Measurements from ENCODE around the gene HAPSTR1. TPM values are rescaled to one million over a fixed set of nuclear protein-coding genes. Genes with fewer than 3 reads are reported as not detected.
"Not testable (repeated sequence)": the region's sequence is repeated elsewhere in the genome, so short reads cannot be mapped to it uniquely, and the experiment has no call there.

The HAPSTR1 gene
- total RNA-seq, 1 experiment from 2014 or later = 48.5 TPM

DNA sequence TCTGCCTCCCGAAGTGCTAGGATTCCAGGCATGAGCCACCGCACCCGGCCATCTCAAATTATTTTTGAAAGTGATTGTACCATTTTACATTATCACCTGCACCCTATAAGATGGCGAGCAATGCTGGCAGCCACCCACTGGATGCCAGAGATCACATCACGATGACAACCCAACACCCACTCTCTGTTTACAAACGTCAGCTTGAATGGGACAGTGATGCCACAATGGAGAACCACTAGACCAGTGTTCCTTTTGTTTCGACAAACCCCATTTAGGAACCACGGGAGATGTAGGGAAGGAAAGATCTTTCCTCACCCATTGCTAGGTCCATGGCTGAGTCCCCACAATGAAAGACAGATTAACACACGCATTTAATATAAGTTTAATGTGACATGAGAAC, 20.1 kb upstream of the HAPSTR1 start:
- no peak for DNase-seq (ENCODE audit: low read depth)

DNA sequence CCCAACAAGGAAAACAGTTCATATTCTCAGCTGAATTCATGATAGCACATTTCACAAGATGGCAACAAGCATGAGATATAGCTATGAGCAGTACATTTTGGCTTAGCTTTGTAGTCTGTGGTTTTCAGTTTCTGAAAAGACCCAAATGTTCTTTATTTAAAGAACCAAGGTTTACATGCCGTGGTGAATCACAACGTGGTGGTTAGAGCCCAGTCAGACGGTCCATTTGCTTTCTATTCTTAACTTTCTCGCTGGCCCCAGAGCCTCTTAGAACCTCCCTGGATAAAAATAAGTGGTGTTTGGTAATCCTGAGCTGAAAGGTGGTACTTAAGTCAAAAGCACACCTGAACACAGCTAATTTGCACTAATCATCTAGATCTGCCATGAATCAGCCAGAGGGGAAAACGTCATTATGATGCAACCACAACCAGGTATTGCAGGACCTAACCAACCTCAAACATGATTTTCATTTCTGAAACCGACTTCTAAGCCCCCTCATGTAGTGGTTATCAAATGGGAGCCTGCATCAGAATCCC, 18.6 kb upstream of the HAPSTR1 start:
- peak; percentile 87 for DNase-seq (ENCODE audit: low read depth)

DNA sequence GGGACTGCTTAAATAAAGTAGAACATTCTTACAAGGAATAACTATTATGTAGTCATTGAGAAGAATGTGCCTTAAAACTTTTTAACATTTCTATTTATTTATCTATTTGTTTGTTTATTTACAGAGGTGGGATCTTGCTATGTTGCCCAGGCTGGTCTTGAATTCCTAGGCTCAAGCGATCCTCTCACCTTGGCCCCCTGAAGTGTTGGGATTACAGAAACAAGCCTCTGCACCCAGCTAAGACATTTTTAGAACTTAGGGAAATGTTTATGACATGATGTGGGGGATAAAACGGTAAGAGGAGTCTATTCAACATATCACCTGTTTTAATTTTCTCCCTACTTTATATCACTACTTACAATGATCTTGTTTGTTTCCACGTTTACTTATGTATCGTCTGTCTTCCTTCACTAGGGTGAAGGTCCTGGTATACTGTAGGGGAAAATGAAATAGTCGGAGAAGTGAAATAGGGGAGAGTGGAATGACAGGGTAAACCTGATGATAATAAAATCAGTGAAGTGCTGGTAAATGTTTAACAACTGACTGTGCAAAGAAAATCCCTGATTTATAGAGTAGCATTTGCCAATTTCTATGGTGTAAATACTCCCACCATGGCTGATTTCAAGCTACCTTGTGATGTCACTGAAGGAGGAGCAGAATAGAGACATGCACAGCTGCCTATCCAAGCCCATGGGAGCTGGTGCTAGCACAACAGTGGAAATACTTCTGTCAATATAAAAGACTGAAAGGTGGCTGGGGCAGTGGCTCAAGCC, 16.0 kb upstream of the HAPSTR1 start:
- DNase-seq (ENCODE audit: low read depth) = no peak

DNA sequence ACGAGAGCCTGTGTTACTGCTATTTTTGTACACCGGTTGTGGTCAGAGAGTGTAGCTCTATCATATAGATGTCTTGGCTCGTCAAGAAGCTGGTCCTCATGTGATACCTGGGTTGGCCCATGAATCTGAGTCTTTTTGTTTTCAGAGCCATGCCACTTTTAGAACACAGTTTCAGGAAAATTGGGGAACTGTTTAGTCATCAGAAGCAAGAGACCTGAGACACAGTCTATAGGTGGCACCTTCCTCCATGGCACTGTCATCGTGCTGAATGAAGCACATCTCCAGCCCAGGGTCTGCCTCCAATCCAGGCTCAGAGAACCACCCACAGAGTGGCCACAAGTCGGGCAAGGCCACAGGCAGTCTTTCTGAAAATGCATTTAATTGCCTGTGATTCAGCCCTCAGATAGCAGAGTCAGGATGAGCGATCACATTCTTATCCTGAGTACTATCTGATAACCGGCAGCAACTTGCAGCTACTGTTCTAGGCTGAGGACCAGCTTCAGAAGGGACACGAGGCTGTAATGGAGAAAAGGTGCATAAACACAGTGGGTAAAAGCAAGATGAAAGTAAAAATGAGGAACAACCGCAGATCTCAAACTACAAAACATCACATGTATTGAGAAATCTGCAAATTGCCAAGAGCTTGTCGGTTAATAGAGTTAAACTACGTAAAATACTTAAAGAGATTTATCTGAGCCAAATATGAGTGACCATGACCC, 14.2 kb upstream of the HAPSTR1 start:
- DNase-seq (ENCODE audit: low read depth) = peak; percentile 93

DNA sequence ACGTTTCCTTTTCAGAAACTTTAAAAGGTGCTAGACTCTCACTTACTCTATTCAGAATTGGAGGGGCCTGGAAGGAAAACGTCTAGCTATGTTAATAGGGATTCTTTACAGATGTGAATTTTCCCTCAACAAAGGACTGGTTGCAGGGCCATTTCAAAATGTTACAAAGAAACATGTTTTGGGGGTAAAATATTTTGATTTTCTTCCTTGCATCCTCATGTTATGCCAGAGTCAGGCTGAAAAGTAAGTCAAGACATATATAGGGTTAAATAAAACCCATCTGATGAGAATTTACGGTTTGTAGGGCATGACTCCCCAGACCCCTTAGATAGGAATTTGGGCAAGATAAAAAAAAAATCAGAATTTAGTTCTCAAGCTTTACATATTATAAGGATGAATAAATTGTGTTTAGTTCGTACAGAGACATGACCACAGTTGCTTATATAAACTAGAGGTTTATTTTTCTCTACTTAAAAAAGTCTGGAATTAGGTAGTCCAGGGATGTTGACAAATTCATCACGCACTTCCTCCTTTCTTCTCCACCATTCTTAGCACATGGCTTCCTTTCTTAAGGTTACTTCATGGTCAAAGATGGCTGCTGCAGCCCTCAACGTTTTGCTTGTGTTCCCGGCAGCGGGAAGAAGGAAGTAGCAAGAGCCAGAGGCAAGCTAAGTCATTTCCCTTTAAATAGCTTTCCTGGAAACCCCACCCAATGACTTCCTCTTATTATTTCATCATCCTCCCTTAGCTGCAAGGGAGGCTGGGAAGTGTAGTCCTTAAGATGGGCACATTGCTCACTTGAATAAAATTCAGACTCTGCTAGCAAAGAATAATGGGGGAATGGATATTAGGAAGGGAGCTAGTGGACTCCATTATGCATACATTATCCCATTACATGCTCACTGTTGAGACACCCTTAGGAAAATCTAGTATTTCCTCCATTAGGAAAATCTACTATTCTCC, 12.7 kb upstream of the HAPSTR1 start:
- peak; percentile 89 for DNase-seq (ENCODE audit: low read depth)

DNA sequence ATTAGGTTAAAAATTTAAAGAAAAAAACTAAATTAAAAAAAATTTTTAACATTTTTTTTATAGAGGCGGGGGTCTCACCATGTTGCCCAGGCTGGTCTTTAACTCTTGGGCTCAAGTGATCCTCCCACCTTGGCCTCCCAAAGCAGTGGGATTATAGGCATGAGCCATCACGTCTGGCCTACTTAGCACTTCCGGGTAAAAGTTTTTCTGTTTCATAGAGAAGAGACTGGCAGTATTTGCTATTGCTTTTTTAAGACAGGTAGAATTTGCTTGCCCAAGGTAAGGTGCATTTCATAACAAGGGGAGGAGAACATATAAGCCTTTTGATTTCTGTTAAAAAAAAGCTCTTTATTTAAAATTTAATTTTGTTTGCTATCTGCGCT, 12.0 kb upstream of the HAPSTR1 start:
- DNase-seq (ENCODE audit: low read depth) = no peak

DNA sequence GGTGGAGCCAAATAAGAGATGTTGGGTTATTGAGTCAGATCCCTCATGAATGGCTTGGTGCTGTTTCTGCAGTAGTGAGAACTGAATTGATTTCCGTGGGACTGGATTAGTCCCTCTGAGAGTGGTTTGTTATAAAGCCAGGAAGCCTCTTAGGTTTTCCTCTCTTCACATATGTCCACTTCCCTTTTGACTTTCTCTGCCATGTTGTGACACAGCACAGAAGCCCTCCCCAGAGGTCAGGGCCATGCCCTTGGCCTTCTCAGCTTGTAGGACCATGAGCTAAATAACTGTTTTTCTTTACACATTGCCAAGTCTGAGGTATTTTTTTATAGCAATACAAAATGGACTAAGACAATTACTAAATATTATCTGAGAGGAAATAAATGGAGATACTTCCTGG, 10.3 kb upstream of the HAPSTR1 start:
- no peak for DNase-seq (ENCODE audit: low read depth)

DNA sequence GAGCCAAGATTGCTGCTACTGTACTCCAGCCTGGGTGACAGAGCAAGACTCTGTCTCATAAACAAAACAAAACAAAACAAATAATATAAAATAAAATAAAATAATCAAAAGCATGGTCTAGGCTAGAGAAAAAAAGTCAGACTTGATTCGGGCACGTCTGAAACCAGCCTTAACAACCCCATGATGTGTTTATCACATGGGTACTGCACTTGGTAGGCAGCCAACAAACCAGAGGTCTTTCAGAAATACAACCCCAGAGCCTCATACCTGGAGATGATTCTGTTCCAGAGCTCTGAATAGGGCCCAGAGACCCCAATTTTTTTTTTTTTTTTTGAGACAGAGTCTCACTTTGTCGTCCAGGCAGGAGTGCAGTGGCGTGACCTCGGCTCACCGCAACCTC, 9.6 kb upstream of the HAPSTR1 start:
- peak; percentile 53 for DNase-seq (ENCODE audit: low read depth)

DNA sequence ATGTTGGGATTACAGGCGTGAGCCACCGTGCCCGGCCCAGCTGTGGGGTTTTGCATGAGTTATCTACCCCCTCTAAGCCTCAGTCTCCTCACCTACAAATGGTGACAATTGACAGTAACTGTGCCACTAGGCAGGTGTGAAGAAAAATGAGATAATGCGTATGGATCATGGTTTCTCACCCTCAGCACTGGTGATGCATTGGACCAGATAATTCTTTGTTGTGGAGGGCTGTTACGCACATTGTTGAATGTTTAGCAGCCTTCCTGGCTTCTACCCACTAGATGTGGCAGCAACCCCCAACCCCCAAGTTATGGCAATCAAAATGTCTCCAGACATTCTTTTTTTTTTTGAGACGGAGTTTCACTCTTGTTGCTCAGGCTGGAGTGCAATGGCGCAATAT, 9.0 kb upstream of the HAPSTR1 start:
- no peak for DNase-seq (ENCODE audit: low read depth)

DNA sequence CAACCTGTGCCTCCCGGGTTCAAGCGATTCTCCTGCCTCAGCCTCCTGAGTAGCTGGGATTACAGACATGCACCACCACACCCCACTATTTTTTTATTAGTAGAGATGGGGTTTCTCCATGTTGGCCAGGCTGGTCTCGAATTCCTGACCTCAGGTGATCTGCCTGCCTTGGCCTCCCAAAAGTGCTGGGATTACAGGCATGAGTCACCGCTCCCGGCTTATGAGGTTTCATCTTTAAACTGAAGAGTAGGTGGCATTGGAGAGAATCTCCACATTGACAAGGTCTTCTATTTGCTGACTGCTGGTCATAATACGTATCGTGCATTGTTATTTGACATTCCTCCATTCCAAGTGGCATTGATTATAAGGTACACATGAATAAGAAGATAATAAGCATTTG, 3.7 kb upstream of the HAPSTR1 start:
- not testable (repeated sequence) for DNase-seq (ENCODE audit: low read depth)

DNA sequence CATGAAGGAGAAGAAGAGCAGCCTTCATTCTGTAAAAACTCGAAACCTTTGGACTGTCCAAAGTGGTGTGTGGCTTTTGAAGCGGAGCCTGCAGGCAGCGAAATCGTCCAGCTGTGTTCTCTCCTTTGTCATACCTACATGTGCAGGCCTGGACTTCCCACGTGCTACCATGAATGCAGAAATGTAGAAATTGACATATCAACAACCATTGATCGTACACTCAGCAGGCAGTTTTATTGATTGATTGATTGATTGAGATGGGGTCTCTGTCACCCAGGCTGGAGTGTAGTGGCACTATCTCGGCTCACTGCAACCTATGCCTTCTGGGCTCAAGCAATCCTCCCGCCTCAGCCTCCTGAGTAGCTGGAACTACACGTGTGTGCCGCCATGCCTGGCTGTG, 2.6 kb upstream of the HAPSTR1 start:
- DNase-seq (ENCODE audit: low read depth) = no peak

DNA sequence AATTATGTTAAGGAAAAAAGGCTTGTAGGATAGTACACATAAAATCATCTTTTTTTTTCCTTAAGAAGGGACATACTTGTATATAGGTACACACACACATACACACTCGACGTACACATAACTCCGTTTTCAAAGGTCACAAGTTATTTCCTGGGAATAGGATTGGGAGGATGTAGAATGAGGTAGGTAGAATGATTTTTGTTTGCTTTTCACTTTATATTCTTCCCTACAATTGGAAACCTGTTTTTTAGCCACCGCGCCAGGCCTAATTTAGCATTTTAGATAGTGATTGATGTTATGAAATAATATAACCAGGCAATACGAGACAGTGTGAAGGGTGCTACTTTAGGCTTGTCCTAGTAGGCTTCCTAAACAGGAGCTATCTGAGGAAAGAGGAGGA, 1.8 kb upstream of the HAPSTR1 start:
- no peak for DNase-seq (ENCODE audit: low read depth)

DNA sequence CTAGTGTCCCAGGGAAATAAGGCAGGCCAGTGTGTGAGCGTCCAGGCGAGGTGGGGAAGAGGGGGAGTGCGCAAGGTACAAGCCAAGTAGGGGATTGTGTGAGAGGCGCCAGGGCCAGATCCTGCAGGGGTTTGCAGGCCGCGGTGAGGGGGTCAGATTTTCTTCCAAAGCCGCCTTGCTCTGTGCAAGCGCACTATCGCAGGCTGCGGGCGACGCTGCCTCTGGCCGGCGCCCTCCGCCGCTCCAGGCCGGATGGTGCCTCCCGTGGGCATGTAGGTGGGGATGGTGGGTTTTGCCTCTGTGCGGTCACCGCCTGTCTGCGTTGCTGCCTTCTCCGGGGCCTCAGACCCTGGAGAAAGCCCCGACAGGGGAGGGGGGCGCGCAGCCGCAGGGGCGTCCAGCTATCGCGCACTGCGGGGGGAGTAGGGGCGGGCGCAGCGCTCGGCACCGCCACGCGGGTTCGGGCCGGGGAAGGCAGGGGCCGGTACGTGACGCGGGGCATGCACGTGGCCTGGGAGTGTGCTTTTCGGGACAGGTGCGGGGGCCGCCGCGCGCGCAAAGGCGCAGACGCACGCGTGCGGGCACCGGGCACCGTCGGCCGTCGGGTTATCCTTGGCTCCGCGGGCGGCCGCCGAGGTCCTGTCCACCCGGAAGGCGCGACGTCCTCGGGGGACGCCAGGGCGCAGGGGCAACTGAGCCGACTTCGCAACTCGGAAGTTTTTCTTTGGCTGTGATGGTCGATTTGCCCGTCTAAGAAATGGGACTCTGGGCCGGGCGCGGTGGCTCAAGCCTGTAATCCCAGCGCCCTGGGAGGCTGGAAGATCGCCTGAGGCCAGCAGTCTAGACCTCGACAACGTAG, 1.1 kb upstream of the HAPSTR1 start:
- DNase-seq (ENCODE audit: low read depth) = no peak

DNA sequence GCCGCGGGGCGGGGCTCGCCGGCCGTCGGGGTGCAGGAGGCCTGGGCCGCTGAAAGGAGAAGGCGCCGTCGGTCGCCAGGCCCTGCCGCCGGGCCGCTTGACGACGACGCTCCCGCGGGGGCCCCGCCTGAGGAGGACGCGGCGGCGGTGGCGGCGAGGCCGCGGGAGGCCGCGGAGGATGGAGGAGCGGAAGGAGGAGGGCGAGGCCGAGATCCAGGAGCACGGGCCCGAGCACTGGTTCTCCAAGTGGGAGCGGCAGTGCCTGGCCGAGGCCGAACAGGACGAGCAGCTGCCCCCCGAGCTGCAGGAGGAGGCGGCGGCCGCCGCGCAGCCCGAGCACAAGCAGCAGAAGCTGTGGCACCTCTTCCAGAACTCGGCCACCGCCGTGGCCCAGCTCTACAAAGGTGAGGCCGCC, 430 bp downstream of the HAPSTR1 start:
- peak; percentile 33 for DNase-seq (ENCODE audit: low read depth)

DNA sequence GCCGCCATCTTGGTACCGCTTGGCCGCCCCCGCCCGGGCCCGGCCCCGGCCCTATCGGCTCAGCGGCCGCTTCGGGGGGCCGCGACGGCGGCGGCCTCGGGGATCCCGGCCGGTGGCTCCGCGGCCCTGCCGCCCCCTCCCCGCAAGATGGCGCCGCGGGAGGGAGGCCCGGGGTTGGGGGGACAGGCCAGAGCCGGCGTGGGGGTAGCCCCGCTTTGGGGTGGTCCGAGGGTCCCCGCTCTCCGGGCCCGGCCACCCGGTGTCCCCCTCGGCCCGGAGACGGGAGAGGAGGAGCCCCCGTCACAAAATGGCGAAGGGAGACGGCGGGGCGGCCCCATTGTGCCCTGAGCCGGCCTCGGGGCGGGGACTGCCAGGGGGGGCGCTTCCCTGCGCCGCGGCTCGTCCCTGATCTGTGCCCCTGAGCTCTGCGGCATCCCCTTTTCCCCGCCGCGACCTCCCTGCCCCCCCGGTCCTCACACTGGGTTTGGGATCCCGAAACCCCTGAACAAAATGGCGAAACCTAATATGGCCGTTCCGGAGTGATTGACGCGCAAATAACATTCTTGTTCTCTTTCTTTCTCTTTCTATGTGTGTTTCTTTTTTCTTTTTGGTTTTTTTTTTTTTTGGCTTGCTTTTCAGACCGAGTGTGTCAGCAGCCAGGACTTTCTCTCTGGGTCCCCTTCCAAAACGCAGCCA, 986 bp downstream of the HAPSTR1 start:
- peak; percentile 38 for DNase-seq (ENCODE audit: low read depth)

DNA sequence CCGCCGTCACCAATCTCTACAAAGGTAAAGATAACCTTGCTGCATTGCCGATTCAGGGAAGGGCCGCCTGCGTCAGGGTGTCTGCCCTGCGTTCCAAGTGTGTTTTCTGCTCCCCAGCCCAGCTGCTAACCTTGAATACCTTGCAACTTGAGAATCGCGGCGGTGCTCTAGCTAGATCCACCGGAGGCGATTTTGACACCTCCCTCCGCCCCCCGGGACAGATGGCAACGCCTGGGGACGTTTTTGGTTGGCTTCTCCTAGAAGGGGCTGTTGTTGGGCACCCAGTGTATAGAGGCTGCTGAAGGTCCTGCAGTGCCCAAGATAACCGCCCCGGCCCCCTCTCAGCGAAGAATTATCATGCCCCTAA, 1.5 kb downstream of the HAPSTR1 start:
- peak; percentile 39 for DNase-seq (ENCODE audit: low read depth)

DNA sequence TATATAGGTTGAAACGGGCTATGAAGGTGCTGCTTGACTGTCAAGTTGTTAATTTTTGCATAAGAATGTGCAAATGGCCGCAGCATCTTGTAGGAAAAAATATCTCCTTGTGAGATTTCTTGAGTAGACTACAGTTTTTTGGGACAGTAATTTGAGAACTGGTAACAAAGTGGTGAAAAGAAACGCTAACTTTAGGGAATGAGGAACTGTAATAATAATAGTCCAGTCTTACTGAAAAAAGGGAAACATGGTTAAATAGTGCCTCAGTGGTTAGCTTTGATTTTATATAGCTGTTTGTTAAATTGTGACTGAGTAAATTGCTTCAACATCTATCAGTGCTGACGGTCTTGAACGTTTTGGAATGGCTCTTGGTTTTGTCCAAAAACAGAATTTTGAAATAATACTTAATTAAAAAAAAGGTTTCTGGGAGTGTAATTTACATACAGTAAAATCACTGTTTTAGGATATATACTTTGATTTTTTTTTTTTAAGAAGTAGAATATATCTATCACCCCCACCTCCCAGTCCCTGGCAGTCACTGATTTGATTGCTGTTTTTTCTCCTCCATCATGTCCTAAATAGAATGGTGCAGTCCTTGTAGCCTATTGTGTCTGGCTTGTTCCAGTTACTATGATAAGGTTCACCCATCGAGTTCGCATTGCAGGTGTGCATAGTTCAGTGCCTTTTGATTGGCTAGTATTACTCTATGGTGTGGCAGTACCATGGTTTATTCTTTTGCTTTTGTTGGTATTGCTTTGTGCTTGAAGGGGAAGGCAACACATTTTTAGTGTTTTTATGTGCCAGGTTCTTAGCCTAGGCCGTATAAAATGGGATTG, 2.8 kb downstream of the HAPSTR1 start:
- DNase-seq (ENCODE audit: low read depth) = no peak

DNA sequence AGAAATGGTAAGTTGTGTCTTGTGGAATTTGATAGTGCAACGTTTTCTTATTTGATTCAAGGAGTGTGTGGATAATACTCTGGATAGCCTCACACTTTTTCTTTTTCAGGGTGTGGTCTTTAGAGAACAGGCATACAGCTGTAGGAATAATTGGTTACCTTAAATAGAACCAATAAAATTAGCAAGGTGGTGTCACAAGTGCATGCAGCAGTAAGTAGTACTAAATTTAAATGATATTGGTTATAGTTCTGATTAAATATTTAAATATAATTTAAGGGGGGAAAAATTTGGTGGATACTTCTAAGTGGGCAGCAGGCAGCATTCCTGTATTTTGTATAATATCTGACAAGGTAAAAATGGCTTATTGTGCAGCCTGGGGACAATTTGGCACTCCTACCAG, 3.7 kb downstream of the HAPSTR1 start:
- DNase-seq (ENCODE audit: low read depth) = no peak

DNA sequence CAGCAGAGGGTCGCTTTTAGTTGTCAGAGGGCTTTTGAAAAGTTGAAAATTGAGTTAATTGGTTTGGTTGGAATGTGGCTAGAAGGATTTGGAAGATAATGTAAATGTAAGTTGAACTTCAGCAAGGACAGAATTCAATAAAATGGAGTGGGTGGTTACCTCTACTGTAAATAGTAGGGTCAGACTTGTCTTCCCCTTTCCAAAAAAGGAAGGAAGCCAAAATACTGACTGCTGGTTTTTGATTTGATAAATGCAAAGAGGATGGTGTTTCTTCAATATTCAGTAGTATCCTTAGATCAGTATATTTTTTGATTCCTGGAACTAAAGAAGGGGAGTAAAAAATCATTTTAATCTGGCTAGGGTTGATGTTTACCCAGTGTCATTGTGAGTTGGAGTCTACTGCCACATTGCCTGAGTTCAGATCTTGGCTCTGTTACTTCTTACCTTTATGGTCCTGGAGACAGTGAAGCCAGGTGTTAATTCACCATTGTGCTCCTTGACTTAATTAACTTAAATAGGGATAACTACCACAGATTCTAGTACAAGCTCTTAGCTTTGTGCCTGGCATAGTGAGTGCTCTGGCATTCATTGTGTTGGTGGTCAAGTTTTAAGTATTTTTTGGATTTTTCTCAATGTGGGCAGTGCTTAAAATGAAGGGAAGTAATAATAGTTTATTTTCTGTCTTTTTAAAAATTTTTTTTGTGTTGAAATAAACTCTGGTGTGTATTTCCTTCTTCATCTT, 4.4 kb downstream of the HAPSTR1 start:
- DNase-seq (ENCODE audit: low read depth) = no peak

Measured in M059J (cell line).